PC-9 (cell line): ENCODE measurements around the gene NUDT16L1. TPM values are rescaled to one million over a fixed set of nuclear protein-coding genes. Genes with fewer than 3 reads are reported as not detected.

Experiments used
- BruUV-seq: library from RNA; stranded (reverse); fragments of 400-500 nt; replicated peaks from 2 replicates; lab custom pipeline; 2021; lab: Mats Ljungman, UMichigan
- CTCF ChIA-PET: fragments of 300-600 bp; sonication (Branson Sonifier 250); formaldehyde crosslinking; loops from one replicate; lab custom pipeline; 2022; ENCODE audit warnings: antibody characterized with exemption; lab: Charles Lee
- POLR2A ChIA-PET: fragments of 300-600 bp; sonication (Branson Sonifier 250); formaldehyde crosslinking; loops from one replicate; lab custom pipeline; 2022; ENCODE audit warnings: antibody characterized with exemption; ENCODE audit not compliant: unreplicated experiment; lab: Charles Lee
- DNase-seq, 2 experiments: peaks; one replicate each; pipeline versions ENCODE4 v3.0.0 to v3.0.0-alpha.2; 2015 to 2022; ENCODE audit warnings: mixed read lengths in 1 of 2
- H2AFZ ChIP-seq: fragments of 200-600 bp; sonication (generic); 2 replicates; pipeline ENCODE4 v1.8.1; 2017; ENCODE audit warnings: antibody characterized with exemption
- H3F3A ChIP-seq: fragments of 200-600 bp; sonication (generic); 2 replicates; pipeline ENCODE4 v1.8.1; 2017; ENCODE audit warnings: antibody characterized with exemption, mild to moderate bottlenecking, low read depth; ENCODE audit not compliant: insufficient read depth
- H3K27ac ChIP-seq: fragments of 200-600 bp; sonication (generic); 2 replicates; pipeline ENCODE4 v1.6.1; 2016; ENCODE audit warnings: mixed run types
- H3K27me3 ChIP-seq: fragments of 200-600 bp; sonication (generic); 2 replicates; pipeline ENCODE4 v1.6.1; 2016; ENCODE audit warnings: low read depth, mixed run types; ENCODE audit not compliant: insufficient read depth
- H3K36me3 ChIP-seq: fragments of 200-600 bp; sonication (generic); 2 replicates; pipeline ENCODE4 v1.6.1; 2016; ENCODE audit warnings: low read depth, mixed run types
- H3K4me1 ChIP-seq: fragments of 200-600 bp; sonication (generic); replicated peaks from 2 replicates; pipeline ENCODE4 v1.6.1; 2016; ENCODE audit warnings: mixed run types; ENCODE audit not compliant: insufficient read depth
- H3K4me2 ChIP-seq: fragments of 200-600 bp; sonication (generic); 2 replicates; pipeline ENCODE4 v1.6.1; 2017; ENCODE audit warnings: mixed run types
- H3K4me3 ChIP-seq: fragments of 200-600 bp; sonication (generic); 2 replicates; pipeline ENCODE4 v1.6.1; 2016; ENCODE audit warnings: mixed run types
- H3K79me2 ChIP-seq: fragments of 200-600 bp; sonication (generic); 2 replicates; pipeline ENCODE4 v1.6.1; 2017; ENCODE audit warnings: low read depth, mixed run types
- H3K9me2 ChIP-seq: fragments of 200-600 bp; sonication (generic); 2 replicates; pipeline ENCODE4 v1.8.1; 2017; ENCODE audit warnings: mild to moderate bottlenecking; ENCODE audit not compliant: insufficient read depth
- H3K9me3 ChIP-seq: fragments of 200-600 bp; sonication (generic); 2 replicates; pipeline ENCODE4 v1.8.1; 2016; ENCODE audit warnings: low read depth; ENCODE audit not compliant: insufficient read depth
- H4K20me1 ChIP-seq: fragments of 200-600 bp; sonication (generic); 2 replicates; pipeline ENCODE4 v1.8.1; 2017; ENCODE audit not compliant: insufficient read depth
- CTCF ChIP-seq: fragments of 200-600 bp; sonication (generic); conservative IDR thresholded peaks from 2 replicates; pipeline ENCODE4 v1.6.1; 2017; ENCODE audit warnings: mixed run types, antibody characterized with exemption, mild to moderate bottlenecking, moderate library complexity
- EZH2 ChIP-seq: fragments of 200-600 bp; sonication (generic); IDR thresholded peaks from 2 replicates; pipeline ENCODE4 v1.8.0; 2017; ENCODE audit warnings: antibody characterized with exemption, low read depth
- intact Hi-C: fragments of 100-400 bp; cut with micrococcal nuclease; formaldehyde crosslinking; loops from one replicate; pipeline ENCODE4 v1.10.0; 2022; ENCODE audit not compliant: unreplicated experiment
- total RNA-seq: library from RNA; stranded (reverse); gene quantifications from 2 replicates; pipeline ENCODE4 v1.2.3, GENCODE V29; 2021

The NUDT16L1 gene
- total RNA-seq, 1 experiment from 2014 or later: 25.7 TPM

DNA sequence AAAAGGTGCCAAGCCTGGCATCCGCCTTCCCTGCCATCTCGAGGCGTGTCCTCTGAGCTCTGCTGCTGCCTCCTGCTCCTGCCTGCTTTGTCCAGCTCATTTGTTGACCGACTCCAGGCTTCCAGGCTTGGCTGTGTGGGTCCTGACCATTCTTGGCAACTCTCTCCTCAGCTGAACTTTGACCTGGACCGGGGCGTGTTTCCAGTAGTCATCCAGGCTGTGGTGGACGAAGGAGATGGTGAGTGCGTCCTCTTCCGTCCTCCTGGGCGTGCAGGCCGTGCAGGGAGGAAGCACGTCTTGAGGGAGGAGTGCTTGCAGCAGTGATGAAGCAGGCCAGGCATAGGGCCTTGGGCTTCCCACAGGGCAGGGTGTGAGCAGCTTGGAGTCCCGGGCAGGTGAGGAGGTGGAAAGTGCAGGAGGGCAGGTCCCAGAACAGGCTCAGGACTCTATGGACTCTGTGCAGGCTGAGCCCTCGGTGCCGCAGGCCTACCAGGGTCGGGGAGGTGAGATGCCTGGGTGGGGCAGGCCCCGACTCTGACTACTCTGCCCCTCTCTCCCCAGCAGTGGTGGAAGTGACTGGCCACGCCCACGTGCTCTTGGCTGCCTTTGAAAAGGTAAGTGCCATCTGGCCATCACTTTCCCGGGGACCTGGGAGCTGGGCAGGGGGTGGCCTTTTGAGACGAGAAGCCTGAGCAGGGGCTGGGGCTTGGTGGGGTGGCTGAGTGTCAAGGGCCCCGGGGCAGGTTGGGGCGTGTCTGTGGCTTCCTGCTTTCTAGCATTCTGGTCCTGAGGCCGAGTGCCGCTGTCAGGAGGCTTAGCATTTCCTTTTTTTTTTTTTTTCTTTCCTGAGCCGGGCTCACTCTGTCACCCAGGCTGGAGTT, 28.6 kb upstream of the NUDT16L1 start:
- intact Hi-C loops: no loop called here
- peak in 1 of 2 experiments; percentile 73 for DNase-seq
- Histone ChIP-seq H3K4me3 (no peak overlapping the region), H4K20me1 (no peaks in the 10 kb centered on the region), H3K79me2 (no peaks in the 10 kb centered on the region), H3K27ac (no peak overlapping the region), H3K36me3 (peaks cover 7% of the 10 kb centered on the region; the same call in 1 of the 2 replicates), H2AFZ (no peak overlapping the region), H3F3A (peaks cover 3% of the 10 kb centered on the region; the same call in 1 of the 2 replicates), H3K27me3 (no peaks in the 10 kb centered on the region), H3K4me2 (no peak overlapping the region), H3K4me1 (no peaks in the 10 kb centered on the region), H3K9me2 (no peaks in the 10 kb centered on the region), H3K9me3 (no peaks in the 10 kb centered on the region)
- POLR2A ChIA-PET: no interaction called here
- TF ChIP-seq CTCF (no peak), EZH2 (no peak)
- CTCF ChIA-PET: no interaction called here
- BruUV-seq: no TSS peak

GRCh38 chr16:4666537-4667202, 26.7 kb upstream of the NUDT16L1 start:
- no peak for DNase-seq
- no peak overlapping the region for H3K4me2 ChIP-seq
- H3F3A ChIP-seq: peaks cover 3% of the 10 kb centered on the region; the same call in 1 of the 2 replicates
- H3K79me2 ChIP-seq: no peaks in the 10 kb centered on the region
- H4K20me1 ChIP-seq: no peaks in the 10 kb centered on the region
- H3K36me3 ChIP-seq: peaks cover 7% of the 10 kb centered on the region; the same call in 1 of the 2 replicates
- no peaks in the 10 kb centered on the region for H3K9me3 ChIP-seq
- TF ChIP-seq CTCF (no peak), EZH2 (no peak)
- no peaks in the 10 kb centered on the region for H3K4me1 ChIP-seq
- H3K27ac ChIP-seq: no peak overlapping the region
- CTCF ChIA-PET: no interaction called here
- POLR2A ChIA-PET: no interaction called here
- no peaks in the 10 kb centered on the region for H3K27me3 ChIP-seq
- no peaks in the 10 kb centered on the region for H3K9me2 ChIP-seq
- no peak overlapping the region for H3K4me3 ChIP-seq
- no TSS peak for BruUV-seq
- intact Hi-C loops: no loop called here
- no peak overlapping the region for H2AFZ ChIP-seq

DNA sequence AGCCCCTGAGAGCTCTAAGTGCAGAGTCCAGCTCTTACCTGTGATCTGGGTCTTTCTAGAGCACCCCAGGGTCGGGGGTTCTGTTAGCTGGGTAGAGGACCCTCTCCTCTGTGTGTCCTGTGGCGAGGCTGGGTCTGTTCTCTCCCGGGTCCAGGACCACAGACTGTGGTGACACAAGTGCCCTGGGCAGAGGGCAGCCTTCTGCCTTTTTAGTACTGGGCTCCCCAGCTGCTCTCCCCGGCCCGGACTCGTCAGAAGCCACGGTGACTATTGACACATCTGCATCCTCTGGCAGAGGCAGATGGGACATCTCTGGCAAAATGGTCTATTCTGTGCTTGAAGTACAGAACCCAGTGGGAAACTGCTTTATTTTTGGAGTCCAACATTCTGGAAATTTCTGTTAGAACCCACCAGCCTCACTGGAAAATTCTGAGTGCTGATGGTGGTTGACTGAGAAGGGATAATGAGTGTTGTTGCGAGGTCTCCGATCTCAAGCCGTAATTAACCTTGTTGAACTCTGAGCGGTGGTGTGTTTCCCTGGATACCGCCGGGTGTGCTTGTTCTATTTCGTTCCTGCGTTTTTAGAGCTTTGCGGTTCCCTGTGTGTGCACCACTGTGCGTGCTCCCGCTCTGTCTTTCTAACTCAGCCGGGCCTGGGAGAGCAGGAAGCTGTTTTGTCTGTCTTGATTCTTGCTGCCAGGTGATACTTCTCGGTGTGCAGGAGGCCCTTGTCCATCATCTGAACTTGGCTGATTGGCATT, 26.0 kb upstream of the NUDT16L1 start:
- ChIA-PET CTCF (no interaction called here), POLR2A (no interaction called here)
- no peak for DNase-seq

More for the DNA sequence above, 26.0 kb upstream of the NUDT16L1 start:
- Histone ChIP-seq H4K20me1 (no peaks in the 10 kb centered on the region), H3K4me1 (no peaks in the 10 kb centered on the region), H3K79me2 (no peaks in the 10 kb centered on the region), H3K4me3 (no peak overlapping the region), H3F3A (peaks cover 3% of the 10 kb centered on the region; the same call in 1 of the 2 replicates), H3K9me3 (no peaks in the 10 kb centered on the region), H3K27me3 (no peaks in the 10 kb centered on the region), H3K27ac (no peak overlapping the region), H3K36me3 (peaks cover 7% of the 10 kb centered on the region; the same call in 1 of the 2 replicates), H3K9me2 (no peaks in the 10 kb centered on the region), H2AFZ (no peak overlapping the region), H3K4me2 (no peak overlapping the region)
- BruUV-seq: no TSS peak
- intact Hi-C loops: no loop called here
- TF ChIP-seq CTCF (no peak), EZH2 (no peak)
